Measurements from ENCODE around the gene KIAA1549. TPM values are rescaled to one million over a fixed set of nuclear protein-coding genes. Genes with fewer than 3 reads are reported as not detected.

KIAA1549 gene
- total and polyA plus RNA-seq, 9 of the 15 experiments (the other 6 are each of a cell fraction or from before 2014, with no cell fraction given): 0.01 to 0.29 (median 0.07) TPM

- H3K4me1 ChIP-seq (replicated peaks in 1 of 2; ENCODE audit: control insufficient read depth in 2 of 2, insufficient read depth in 2 of 2, low read length in 2 of 2): no peaks in the 10 kb centered on the region
- no peaks in the 10 kb centered on the region for H3K79me2 ChIP-seq (ENCODE audit: control insufficient read depth, insufficient read depth, low read length)
- intact Hi-C loops (cut with micrococcal nuclease) (no loop called here), in situ Hi-C loops (cut with MboI) (no loop called here)
- H3K27ac ChIP-seq (ENCODE audit: extremely low read depth, low read depth, low read length): no peak overlapping the region
- WGBS (ENCODE audit: insufficient coverage, low coverage, missing lambda C conversion rate): 30% methylated on average over 4 of the region's 4 CpGs
- FAIRE-seq (no peak), DNase-seq (ENCODE audit: extremely low read depth in 1 of 4, low spot score in 3 of 4) (no peak), ATAC-seq (no peak)
- H3K4me3 ChIP-seq: no peak overlapping the region
- ChIA-PET POLR2A (no interaction called here), CTCF (ENCODE audit: low intra/inter-chr PET ratio) (no interaction called here)
- H3K9ac ChIP-seq (ENCODE audit: insufficient read depth in 1 of 2, low read depth in 2 of 2, low read length in 2 of 2): no peak overlapping the region
- H3K9me1 ChIP-seq (ENCODE audit: control insufficient read depth, insufficient read depth, low read length): no peaks in the 10 kb centered on the region
- H3K36me3 ChIP-seq (ENCODE audit: control insufficient read depth, insufficient read depth, low read length): no peaks in the 10 kb centered on the region
- no peaks in the 10 kb centered on the region for H3K9me3 ChIP-seq (replicated peaks; ENCODE audit: control insufficient read depth, insufficient read depth, low read depth, low read length)
- no TSS peak for BruUV-seq (replicated peaks)
- H3K27me3 ChIP-seq (ENCODE audit: control insufficient read depth in 2 of 2, insufficient read depth in 2 of 2, low read length in 2 of 2): peaks cover 53 to 54% of the 10 kb centered on the region in 2 experiments
- no peaks in the 10 kb centered on the region for H4K20me1 ChIP-seq (replicated peaks; ENCODE audit: control insufficient read depth, insufficient read depth, low read length)
- H3K4me2 ChIP-seq (ENCODE audit: insufficient read depth, low read length): no peak overlapping the region
- H2AFZ ChIP-seq (ENCODE audit: low read depth, low read length): no peak overlapping the region
- TF ChIP-seq ETV6 (IDR thresholded peaks at IDR 0.05; ENCODE audit: borderline replicate concordance in 1 of 2, low read depth in 2 of 2, low read length in 1 of 2) (no peak), ETV6 (CRISPR knock-in tag; IDR thresholded peaks at IDR 0.05; ENCODE audit: borderline replicate concordance) (no peak), CLOCK (CRISPR knock-in tag; IDR thresholded peaks at IDR 0.05; ENCODE audit: borderline replicate concordance) (no peak), FUS (optimal IDR thresholded peaks at IDR 0.05; ENCODE audit: low read depth, low read length) (no peak), CAMTA2 (CRISPR knock-in tag; conservative IDR thresholded peaks at IDR 0.05) (no peak), BRF1 (IDR thresholded peaks at IDR 0.05; ENCODE audit: borderline replicate concordance, extremely low read depth, insufficient read length) (no peak), MGA (IDR thresholded peaks at IDR 0.05) (no peak), ZNF79 (CRISPR knock-in tag; IDR thresholded peaks at IDR 0.05; ENCODE audit: low read depth) (no peak), CBX1 (IDR thresholded peaks at IDR 0.05; ENCODE audit: low read depth) (no peak)
Measured at GRCh38 chr7:138941545-138941944, 39.6 kb downstream of the KIAA1549 start.
